NCI-H1417 (cell line): ENCODE data around the gene SDK1.

Experiments used
- DNase-seq, 3 experiments: peaks; one replicate each; lab custom pipeline; 2025; lab: John Stamatoyannopoulos, UW

SDK1 gene

GRCh38 chr7:3879355-3880075 lies 578.5 kb downstream of the SDK1 start:
- DNase-seq = peak; percentile 62 to 80 (median 78)

DNA sequence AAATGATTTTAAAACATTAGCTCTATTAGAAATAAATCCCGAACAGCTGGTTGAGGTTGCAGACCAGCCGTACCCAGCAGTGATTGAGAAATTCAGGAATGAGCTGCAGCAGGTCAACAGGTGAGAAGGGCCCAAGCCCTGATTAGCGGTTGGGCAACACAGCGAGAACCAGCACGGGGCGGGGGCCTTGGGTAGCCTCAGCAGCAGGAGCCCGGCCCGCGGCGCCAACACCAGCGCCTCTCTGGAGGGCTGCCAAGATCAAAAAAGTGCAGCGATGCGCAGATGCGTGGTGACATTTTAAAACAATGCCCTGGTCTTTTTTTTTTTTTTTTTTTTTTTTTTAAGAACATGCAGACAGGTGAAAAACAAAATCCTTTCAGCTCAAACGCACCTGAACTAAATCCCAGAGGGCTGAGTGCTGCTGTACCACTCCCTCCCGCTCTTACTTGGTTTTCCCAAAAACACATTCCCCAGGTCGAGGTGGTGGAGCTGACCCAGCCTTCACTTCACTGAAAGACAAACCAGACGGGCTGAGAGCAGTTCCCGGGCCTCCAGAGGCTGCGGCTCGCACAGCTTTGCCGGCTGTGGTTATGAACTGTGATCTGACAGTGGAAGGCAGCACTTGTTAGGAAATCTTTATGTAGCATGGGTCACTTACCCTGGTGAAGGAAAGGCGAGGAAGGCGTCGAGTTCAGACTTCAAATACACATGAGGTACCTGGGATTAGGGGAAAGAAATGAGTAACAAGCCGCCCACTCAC lies 579.4 kb downstream of the SDK1 start:
- peak; percentile 85 to 95 (median 86) for DNase-seq

DNA sequence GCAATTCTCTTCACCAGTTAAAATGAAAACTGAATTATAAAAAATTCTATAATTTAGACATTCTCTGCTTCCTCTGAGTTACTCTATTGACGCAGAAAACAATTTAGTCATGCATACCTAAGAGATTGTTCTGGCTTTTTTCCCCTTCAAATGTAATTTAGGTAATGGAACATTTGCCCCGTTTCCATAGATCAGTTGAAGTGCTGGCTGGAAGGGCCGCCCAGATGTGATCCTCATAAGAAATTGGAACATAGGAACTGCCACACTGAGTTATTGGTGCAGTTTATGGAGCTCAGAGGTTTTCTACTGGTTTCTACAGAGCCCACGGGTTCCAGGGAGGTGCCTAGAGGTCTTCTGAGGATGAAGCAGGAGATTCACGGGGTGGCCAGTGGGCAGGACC lies 581.7 kb downstream of the SDK1 start:
- DNase-seq = no peak

- DNase-seq = no peak
Measured at GRCh38 chr7:3884543-3884942, 583.5 kb downstream of the SDK1 start.

DNA sequence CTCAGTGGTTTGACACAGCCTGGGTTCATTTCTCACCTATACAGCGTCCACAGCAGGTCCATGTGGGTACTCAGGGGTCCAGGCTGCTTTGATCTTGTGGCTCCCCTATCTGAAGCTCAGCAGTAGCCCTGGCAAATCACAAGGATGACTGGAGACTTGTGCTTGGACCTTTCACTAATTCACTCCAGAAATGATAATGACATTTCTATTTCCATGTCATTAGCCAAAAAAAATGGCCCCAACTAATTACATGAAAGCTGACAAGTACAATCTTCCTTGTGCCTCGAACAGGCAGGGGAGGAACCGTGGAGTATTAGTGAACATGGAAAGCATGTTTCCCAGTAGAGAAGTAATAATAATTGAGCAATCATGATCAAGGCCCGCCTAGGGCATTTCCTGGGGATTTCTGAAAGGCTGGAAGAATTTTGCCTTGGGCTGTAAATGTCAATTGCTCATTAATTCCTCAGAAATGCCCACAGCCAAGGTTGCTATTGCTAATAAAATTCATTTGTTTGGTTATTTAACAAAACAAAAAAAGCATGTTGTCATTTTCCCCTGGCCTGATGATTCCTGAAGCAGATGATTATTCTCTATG lies 586.1 kb downstream of the SDK1 start:
- DNase-seq = peak in 1 of 3 experiments; percentile 11

GRCh38 chr7:3888096-3888495 lies 587.0 kb downstream of the SDK1 start:
- DNase-seq = no peak

DNA sequence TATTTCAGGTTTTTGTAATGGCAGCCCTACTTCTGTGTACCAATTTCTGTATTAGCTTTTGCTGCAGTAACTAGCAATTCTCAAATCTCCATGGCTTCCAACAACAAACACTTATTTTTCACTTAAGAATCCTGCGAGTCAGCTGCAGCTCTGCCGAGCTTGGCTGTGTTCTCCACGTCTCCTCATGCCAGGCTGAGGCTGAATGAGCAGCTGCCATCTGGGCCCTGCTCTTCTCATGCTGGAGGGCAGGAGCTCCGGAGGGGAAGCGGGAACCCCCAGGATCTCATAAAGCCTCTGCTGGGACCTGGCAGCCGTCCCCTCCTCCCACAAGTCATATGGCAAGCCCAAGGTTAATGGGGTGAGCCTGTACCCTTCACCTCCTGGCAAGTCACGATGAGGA lies 591.1 kb downstream of the SDK1 start:
- no peak for DNase-seq

DNA sequence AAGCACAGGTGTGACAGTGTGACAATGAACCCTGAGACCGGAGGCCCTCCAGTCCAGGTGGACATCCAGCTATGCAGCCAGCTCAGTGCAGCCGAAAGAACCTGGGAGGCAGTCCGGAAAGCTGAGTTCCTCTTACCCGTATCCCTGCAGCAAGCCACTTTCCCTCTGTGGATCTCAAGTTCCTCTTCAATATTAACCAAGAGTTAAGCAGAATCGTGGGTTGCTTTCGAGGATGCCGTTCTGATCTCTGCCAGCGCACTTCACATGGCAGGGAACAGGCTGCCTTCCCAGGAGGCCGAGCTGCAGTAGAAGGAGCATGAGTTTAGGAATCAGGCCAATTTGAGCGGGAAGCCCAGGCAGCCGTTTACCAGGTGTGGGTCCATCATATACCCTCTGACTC lies 591.6 kb downstream of the SDK1 start:
- DNase-seq = no peak

- no peak for DNase-seq
Measured at GRCh38 chr7:3893151-3893788, 592.2 kb downstream of the SDK1 start.

- no peak for DNase-seq
Measured at GRCh38 chr7:3893789-3894153, 592.7 kb downstream of the SDK1 start.

DNA sequence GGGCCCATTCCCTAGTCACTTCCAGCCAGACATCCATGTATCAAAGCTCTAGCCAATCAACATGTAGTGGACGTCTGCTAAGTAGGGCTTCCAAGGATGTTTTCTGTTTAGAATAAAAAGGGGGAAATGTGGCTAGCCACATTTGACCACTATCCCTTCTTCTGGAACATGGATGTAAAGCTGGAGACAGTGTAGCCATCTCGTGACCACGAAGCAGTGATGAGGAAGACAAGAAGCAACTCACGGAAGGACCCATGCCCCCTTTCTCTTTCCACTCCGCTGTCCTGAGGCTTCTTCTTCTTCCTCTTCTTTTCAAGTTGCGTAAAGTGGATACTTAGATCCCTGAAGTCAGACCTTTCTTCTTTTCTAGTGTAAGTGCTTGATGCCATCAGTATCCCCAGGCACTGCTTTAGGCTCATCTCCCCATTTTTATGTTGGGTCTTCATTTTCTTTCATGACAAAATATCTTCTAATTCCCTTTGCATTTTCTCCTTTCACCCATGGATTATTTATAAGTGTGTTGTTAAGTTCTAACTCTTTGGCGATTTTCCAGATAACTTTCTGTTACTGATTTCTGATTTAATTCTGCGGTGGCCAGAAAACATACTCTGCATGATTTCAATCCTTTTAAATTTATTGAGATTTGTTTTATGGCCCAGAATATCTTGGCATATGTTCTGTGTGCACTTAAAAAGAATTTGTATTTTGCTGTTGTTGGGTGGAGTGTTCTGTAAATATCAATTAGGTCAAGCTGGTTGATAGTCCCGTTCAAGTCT lies 594.5 kb downstream of the SDK1 start:
- DNase-seq = peak in 1 of 3 experiments; percentile 6

DNA sequence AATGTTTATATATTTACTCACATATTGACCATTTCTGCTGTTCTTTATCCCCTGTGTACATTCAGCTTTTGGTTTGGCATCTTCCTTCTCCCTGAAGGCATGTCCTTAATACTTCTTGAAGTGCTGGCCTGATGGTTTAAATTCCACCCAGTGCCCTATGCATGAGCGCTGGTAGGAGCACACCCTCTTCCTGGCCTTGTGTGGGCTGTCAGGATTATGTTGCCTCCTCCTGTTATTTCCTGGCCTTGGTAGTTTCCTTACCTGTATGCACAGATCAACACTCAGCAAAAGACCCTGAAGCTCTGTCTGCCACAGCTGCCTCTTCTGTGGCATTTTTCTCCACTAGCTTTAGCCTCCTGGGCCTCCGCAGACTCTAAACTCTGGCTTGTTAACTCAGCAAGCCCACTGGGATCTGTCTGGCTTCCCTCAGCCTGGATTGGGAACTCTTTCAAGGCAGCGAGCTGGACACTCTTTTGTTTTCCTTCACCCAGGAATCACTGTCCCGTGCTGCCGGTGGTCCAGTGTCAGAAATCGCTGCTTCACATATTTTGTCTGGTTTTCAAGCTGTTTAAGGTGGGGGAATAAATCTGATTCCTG lies 595.2 kb downstream of the SDK1 start:
- DNase-seq = no peak

- DNase-seq = peak; percentile 10 to 76 (median 60)
Measured at GRCh38 chr7:3897430-3898372, 596.6 kb downstream of the SDK1 start.

- DNase-seq = no peak
Measured at GRCh38 chr7:3899559-3899991, 598.5 kb downstream of the SDK1 start.

GRCh38 chr7:3908153-3908552 lies 607.1 kb downstream of the SDK1 start:
- DNase-seq = no peak

DNA sequence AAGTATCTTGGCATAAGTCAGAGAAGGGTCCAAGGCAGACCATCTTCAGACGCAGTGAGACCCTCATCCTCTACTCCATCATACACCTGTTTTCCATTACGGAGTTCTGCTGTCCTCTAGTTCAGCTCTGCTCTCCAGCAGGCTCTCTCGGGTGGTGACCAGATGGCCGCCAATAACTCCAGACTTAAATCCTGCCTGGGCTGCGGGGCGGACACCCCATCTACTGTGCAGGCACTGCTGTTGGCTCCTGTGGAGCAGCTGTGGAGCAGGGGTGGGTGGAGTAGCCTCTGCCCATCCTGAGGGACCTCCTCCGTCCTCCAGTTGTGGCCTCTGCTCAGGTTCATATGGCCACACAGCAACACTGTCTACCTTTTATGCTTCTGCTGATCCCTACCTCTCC lies 608.1 kb downstream of the SDK1 start:
- no peak for DNase-seq

DNA sequence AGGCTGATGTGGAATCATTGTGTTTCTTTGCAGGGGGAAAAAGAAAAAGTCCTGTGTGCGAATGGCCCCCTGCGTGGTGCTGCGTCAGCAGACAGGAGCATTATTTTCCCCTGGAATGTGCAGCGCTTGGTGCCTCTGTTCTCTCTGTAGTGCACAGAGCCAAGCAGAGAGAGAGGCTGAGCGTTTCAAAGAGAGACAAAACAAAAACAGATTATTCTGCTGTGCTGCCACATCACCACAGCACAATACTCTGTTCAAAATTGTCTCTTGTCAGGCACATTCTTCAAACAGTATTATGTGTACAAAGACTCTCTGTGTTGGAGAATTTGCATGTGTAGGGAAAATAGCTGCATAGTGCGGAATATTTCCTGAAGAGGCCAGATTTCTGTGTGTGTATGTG lies 609.0 kb downstream of the SDK1 start:
- DNase-seq = no peak

- no peak for DNase-seq
Measured at GRCh38 chr7:3911685-3912084, 610.6 kb downstream of the SDK1 start.

DNA sequence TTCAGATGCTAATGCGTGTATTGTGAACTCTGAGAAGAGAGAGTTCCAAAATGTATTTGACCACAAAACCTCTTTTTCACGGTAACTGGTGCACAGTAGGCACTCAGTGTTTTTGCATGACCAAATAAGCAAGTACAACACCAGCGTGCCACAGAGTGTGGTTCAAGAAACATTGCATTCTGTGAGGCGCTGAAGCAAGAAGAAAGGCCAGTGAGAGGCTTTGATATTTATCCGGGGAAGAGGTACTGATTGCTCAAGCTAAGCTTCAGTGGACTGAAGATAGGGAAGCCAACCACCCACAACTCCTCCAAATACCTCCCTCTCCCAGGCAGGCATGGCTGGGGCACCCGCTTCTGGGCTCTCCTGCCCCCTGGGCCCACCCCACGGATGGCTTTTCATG lies 611.2 kb downstream of the SDK1 start:
- no peak for DNase-seq

DNA sequence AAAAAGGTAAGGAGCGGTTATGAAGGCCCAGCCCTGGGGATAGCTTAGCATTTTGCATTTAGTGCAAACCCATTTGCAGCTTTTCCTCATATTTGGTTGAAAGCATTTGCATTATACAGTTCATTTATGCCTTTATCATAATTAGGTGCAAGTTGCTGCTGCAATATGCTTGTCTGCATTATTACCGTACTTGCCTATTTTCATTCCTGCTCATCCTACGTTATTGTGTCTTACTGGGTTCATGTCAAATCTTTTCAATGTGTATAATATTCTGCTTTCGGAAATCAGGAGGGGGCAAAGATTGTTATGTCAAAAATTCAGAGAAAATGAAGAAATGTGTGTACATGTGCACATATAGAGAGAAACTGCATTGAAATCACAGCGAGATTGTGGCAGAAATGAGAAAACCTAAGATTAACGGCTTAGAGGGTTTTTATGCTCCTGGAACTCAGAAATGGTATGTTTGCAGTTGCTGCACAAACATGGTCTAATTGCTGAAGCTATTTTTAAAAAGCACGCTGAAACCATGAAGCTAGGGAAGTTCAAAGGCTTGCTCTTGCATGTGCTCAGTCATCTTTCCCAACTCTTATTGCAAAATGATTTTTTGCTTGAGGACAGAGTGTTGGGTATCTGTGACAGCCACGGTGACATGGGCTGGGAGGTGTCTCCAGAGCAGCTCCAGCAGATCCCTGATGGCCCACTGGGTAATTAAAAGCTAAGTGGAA lies 613.2 kb downstream of the SDK1 start:
- peak in 1 of 3 experiments; percentile 13 for DNase-seq
